Amniotic epithelial cell (primary cell): Measurements from ENCODE around the gene BCAS4.
"Not testable (repeated sequence)": the region's sequence is repeated elsewhere in the genome, so short reads cannot be mapped to it uniquely, and the experiment has no call there.

Experiments
- DNase-seq: peaks from one replicate; pipeline ENCODE4 v3.0.0-alpha.2; 2010; ENCODE audit warnings: low read depth

BCAS4 gene

GRCh38 chr20:50799176-50799889, 4.5 kb downstream of the BCAS4 start:
- DNase-seq, result no peak

GRCh38 chr20:50799890-50800550, 5.2 kb downstream of the BCAS4 start:
- no peak for DNase-seq

DNA sequence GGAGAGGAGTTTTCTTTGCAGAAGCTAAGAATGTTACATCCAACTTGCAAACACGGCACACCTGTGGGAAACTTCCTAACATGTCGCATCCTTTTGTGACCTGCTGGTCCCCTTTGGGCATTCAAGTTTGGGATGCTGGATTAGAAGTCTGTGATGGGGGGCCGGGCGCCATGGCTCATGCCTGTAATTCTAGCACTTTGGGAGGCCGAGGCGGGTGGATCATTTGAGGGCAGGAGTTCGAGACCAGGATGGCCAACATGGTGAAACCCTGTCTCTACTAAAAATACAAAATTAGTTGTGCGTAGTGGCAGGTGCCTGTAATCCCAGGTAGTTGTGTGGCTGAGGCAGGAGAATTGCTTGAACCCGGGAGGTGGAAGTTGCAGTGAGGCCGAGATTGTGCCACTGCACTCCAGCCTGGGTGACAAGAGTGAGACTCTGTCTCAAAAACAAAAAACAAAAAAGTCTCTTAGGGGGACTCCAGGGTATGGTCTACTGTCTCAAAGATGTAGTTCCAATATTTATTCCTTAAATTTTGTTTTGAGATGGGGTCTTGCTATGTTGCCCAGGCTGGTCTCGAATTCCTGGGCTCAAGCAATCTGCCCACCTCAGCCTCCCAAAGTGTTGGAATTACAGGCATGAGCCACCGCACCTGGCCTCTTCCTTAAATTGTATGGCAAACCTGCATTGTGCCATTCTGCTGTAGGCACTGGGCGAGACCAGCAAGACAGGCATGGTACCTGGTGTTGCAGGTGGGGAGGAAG, 6.3 kb downstream of the BCAS4 start:
- not testable (repeated sequence) for DNase-seq

- no peak for DNase-seq
These were observed 6.9 kb downstream of the BCAS4 start for GRCh38 chr20:50801747-50802125.

GRCh38 chr20:50802289-50802688, 7.4 kb downstream of the BCAS4 start:
- no peak for DNase-seq

- DNase-seq, result no peak
These were observed 9.8 kb downstream of the BCAS4 start for GRCh38 chr20:50804437-50805348.

- no peak for DNase-seq
These were observed 10.5 kb downstream of the BCAS4 start for GRCh38 chr20:50805349-50805684.

DNA sequence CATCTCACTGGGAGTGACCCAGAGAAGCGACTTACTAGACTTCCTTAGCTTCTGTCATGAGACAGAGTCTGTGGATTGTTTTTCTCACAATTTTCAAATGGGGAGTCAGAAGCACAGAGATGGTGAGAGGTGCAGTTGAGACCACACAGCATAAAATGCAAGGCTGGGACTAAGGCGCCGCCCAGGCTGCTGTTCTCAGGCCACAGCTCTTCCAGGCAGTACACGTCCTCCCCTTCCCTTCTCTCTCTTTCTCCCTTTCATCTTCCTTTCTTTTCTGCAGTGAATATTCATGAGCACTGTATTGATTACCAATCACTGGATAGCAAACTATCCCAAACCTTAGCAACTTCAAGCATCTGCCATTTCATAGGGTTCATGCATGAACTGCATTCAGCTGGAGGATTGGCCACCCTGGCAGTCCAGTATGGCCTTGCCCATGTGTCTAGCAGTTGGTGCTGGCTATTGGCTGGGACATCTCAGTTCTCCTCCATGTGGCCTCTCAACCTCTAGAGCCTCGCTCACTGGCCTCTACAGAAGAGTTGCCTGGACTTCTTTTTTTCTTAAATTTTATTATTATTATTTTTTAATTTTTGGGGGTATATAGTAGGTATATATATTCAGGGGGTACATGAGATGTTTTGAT, 11.4 kb downstream of the BCAS4 start:
- no peak for DNase-seq

DNA sequence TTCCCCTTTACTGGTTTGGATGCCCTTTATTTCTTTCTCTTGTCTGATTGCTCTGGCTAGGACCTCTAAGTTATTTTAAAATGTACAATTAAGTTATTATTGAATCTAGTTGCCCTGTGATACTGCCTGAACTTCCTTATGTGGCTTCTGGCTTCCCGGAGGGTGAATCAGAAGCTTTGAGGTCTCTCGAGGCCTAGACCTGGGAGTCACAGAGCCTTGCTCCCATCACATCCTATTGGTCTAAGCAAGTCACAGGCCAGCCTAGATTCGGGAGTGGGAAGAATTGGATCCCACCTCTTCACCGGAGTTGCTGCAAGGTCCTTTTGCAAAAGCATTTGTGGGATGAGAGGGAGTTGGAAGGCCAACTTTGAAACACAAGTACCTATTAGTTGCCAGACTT, 15.2 kb downstream of the BCAS4 start:
- no peak for DNase-seq

DNA sequence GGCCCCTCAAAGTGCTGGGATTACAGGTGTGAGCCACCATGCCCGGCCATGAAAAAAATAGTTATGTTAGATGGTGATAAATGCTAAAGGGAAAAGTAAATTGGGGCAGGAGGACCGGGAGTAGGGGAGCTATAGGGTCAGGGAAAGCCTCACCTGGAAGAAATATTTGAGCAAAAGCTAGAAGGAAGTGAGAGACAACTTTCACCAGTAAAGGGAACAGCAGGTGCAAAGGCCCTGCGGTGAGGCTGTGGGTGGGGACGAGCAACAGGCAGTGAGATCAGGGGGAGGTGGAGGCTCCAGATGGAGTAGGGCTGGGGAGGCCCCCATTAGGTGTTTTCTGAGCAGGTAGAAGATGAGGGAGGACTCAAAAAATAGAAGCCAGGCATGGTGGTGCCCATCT, 16.0 kb downstream of the BCAS4 start:
- DNase-seq, result no peak

DNA sequence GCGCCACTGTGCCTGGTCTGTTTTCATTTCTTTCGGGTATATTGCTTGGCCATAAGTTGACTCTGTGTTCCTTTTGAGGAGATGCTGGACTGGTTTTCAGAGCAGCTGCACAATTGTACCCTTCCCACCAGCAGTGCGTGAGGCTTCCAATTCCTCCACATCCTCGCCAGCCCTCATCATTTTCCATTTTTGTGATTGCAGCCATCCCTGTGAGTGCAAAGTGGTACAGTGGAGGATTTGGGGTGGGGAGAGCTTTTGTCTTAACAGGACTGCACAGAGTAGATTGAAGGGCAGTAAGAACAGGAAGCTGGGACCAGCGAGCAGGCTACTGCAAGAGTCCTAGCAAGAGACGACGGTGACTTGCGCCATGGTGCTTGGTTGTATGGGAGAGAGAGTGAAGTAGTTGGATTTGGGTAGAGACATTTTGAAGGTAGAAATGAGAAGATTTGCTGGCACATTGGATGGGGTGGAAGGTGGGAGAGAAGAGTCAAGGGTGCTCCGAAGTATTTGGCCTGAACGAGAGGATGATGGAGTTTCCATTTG, 18.3 kb downstream of the BCAS4 start:
- no peak for DNase-seq

DNA sequence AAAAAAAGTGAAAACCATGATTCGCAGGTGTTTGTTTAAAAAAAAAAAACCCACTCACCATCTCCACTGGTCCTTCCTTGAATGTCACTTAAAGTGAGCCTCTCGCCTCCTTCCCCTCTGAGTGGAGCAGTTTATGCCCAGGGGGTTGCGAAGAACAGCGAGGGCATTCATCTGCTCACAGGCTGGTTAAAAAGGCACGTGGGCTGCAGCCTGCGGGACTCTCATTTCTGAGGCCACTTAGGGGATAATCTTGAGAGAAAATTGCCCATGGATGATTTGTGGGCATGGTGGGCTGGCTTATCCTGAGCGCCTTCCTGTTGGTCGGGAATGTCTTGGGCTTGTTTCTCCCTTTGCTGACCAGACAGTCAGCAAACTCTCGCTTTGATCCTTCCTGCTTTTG, 18.9 kb downstream of the BCAS4 start:
- no peak for DNase-seq

DNA sequence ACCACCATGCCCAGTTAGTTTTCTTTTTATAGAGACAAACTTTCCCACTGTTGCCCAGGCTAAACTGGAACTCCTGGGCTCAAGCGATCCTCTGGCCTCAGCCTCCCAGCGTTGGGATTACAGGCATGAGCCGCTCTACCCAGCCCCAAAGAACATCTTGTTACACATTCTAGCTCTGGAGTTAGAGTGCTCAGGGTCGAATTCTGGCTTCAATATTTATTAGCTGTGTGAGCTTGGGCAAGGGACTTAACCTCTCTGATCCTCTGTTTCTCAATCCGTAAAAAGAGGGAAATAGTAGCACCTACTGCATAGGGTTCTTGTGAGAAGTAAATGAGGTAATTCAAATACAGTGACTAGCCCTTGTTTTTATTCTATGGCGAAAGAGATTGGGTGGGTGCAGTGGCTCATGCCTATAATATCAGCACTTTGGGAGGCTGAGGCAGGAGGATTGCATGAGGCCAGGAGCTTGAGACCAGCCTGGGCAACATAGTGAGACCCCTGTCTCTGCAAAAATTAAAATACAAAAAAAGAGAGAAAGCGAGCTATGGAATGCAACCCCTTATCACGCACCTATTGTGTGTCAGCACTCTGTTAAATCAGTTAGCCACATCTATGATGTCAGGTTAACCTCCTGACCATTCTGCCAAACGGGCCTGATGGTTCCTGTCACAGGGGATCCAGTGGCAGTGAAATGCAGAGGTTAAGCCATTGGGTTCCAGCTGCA, 19.7 kb downstream of the BCAS4 start:
- no peak for DNase-seq

DNA sequence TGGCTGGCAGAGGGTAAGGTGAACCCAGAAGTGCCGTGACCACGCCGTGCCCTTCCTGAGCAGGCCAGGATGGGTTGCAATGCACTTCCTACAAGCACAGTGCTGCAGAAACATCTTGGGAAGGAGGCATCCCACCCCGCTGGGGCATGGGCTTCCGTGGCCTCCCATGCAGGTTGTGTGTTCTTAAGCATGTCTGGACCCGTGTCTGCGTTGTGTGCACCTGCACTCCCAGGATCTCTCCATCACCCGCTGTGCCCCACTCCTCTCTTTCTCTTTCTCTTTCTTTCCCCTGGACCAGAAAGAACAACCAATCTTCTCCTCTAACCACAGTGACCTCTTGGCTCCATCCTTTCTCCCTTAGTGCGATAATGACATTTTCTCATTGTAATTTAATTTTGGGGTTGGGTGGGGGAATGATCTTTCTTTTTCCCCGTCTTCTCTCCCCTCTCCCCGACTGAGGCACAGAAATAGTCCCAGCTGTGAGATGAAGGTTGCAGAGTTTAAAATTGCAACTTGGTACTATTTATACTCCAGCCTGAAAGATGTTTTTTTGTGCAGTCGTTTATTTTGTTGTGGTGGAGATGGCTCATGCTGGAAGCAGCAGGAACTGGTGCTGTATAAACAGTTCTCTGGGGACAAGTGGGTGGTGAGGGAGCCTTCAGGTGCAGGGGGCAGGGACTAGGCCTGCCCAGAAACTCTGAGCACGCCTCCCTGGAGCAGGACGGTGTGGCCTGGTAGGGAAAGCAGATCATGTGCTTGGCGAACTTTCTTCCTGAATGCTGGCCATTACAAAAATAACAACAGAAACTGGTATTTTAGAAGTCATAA, 20.5 kb downstream of the BCAS4 start:
- peak; percentile 40 for DNase-seq

DNA sequence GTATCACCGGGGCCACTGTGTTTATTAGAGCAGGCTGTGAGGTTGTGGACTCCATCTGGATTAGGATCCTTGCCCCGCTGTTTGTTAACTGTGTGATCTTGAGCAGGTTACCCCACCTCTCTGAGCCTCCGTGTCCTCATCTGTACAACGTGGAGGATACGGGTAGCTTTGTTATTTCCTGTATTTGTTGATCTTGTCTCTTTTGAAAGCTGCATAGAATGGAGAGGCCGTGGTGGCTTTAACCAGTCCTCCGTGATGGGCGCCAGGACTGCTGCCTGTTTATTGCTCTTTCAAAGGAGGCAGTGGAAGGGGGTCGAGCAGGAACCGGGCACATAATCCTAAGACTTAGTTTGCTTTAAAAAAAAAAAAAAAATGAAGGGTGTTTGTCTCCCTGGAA, 22.9 kb downstream of the BCAS4 start:
- DNase-seq, result no peak

- no peak for DNase-seq
These were observed 24.5 kb downstream of the BCAS4 start for GRCh38 chr20:50819349-50819748.

- no peak for DNase-seq
These were observed 25.8 kb downstream of the BCAS4 start for GRCh38 chr20:50820515-50821256.

- no peak for DNase-seq
These were observed 26.5 kb downstream of the BCAS4 start for GRCh38 chr20:50821257-50821921.

- DNase-seq, result no peak
These were observed 27.1 kb downstream of the BCAS4 start for GRCh38 chr20:50821994-50822393.
